ENCODE data around the gene PIGB. TPM values are rescaled to one million over a fixed set of nuclear protein-coding genes. Genes with fewer than 3 reads are reported as not detected.

The PIGB gene
- 9.3 and 9.7 TPM in 2 replicates for total RNA-seq

GRCh38 chr15:55318588-55319494 is at the start of gene PIGB, which contains the start of gene PIGBOS1:
Gene PIGB (plus strand): TSS chr15:55319222. CDS start chr15:55319251, 29 bp downstream.
Gene PIGBOS1 (minus strand): TSS chr15:55319123. CDS start chr15:55317792, 1,331 bp downstream.

GRCh38 chr15:55289746-55290527 is 29.1 kb upstream of the PIGB start, which contains the start of gene RAB27A:
Gene RAB27A (minus strand): TSS chr15:55289813. CDS start chr15:55234934, 54,879 bp downstream.

Other genes with a start within 250 kb of the PIGB start
- 55.7 and 69.1 TPM in 2 replicates for gene RSL24D1, start 122.3 kb upstream of the PIGB start, total RNA-seq
- gene RAB27A, start 29.4 kb upstream of the PIGB start, total RNA-seq: 10.9 and 20.6 TPM in 2 replicates
- gene PIGBOS1, start 99 bp upstream of the PIGB start, total RNA-seq: 6.6 and 16.2 TPM in 2 replicates
- gene CCPG1, start 89.1 kb downstream of the PIGB start, total RNA-seq: 39.9 and 55.3 TPM in 2 replicates
- 3.4 and 8.4 TPM in 2 replicates for gene PIERCE2, start 89.3 kb downstream of the PIGB start, total RNA-seq
- 0.15 and 0.19 TPM in 2 replicates for gene DNAAF4, start 189.0 kb downstream of the PIGB start, total RNA-seq